Measurements from ENCODE around the gene NDUFB2.

- TF ChIP-seq EZH2 (IDR thresholded peaks at IDR 0.05; ENCODE audit: insufficient read depth, poor library complexity, severe bottlenecking) = no peak
- no peak for TF ChIP-seq EZH2phosphoT487 (IDR thresholded peaks at IDR 0.05; ENCODE audit: insufficient read depth, low read depth)
These were observed 35.4 kb upstream of the NDUFB2 start for GRCh38 chr7:140661124-140661523.

All from GM23248 (cell line).